Measurements from ENCODE around the gene UGT2B11.
"Not testable (repeated sequence)": the region's sequence is repeated elsewhere in the genome, so short reads cannot be mapped to it uniquely, and the experiment has no call there.

UGT2B11 gene

DNA sequence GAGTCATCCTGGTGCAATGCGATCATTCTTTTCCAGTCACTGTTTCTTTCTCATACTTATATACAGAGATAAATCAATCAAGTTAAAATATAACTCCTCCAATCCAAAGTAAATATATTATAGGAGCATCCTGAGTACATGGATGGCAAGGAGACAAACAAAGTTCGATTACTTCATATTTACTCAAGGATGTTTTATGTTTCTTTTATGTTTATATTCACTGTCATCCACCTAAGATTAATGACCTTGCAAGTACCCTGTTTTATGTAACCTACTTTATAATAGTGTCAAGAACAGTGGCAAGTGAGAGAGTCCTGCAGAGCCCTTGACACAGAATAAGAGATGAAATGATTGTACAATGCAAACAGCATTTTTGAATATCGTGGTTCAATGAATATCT, at the start of gene UGT2B11:
UGT2B11 (minus strand) TSS at position 33 of the 400 bp plus-strand sequence; CDS start at position 7, 26 bp downstream.
- DNase-seq: no peak

DNA sequence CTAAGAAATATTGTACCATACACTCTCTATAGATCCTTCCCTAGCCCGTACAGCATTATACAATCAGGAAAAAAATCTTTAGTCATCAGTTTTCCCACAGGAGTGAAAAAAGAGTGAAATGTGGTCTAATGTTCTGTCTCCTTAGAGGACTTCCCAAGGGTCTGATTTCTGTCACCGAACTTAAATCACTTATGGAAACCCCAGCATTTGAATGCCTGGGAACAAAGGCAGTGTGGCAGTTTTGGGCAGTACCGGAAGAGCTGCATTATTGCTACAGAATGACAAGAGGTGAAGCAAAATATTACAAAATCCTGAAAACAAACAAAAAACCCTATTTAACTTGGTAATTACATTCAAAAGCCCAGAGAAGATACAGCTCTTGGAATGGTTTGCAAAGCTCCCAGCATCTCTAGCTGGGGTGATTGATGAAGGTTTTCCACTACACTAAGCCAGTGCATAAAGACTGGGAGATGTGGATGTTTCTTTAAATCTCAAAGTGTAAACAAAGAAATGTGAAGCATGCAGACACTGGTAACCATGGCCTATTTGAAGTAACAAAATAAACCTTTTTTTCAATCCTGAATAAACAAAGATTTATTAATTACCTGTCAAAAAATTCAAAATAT, 38.7 kb upstream of the UGT2B11 start:
- DNase-seq: not testable (repeated sequence)

DNA sequence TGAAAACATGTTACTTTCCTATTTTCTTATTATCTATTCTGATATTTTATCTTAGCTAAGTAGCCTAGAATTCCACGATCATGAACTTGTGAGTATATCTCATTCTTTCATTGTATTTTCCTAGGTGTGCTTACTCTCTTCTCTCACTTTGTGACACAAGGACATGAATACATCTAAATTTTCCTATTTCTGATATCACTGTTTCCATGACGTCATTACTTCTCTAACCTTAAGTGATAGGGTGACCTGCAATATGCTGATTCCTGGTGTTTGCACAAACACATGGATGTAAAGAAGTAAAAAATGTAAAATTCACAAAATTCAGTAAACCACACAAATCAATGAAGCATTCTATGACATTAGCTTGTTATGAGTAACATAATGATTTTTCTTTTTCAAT, 36.3 kb upstream of the UGT2B11 start:
- not testable (repeated sequence) for DNase-seq

DNA sequence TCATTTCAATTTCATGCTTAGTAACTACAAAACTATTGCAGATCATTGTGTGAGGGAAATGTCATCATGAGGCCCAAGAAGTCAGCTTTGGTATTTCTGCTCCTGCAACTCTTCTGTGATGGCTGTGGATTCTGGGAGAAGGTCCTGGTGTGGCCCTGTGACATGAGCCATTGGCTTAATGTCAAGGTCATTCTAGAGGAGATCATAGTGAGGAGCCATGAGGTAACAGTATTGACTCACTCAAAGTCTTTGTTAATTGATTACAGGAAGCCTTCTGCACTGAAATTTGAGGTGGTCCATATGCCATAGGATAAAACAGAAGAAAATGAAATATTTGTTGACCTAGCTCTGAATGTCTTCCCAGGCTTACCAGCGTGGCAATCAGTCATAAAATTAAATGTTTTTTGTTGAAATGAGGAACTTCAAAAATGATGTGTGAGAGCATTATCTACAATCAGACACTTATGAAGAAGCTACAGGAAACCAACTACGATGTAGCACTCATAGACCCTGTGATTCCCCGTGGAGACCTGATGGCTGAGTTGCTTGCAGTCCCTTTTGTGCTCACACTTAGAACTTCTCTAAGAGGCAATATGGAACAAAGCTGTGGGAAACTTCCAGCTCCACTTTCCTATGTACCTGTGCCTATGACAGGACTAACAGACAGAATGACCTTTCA, 28.2 kb upstream of the UGT2B11 start:
- DNase-seq: not testable (repeated sequence)

DNA sequence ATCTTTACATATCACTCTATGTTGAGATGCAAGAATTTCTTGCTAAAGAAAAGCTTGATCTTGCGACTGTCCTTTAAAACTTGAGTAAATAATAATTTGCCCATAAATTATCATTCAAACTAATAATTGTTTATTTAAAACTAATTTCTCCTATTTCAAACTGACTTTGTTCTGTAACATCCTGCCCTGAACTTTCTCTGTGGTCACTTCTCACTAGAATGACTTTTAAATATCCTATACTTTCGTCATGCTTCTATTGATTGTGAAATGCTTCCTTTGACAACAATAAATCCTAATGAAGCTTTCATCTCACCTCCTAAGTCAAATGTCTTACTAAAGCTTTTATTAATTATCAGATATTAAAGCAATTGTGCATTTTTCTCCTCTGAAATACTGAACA, 27.2 kb upstream of the UGT2B11 start:
- not testable (repeated sequence) for DNase-seq

DNA sequence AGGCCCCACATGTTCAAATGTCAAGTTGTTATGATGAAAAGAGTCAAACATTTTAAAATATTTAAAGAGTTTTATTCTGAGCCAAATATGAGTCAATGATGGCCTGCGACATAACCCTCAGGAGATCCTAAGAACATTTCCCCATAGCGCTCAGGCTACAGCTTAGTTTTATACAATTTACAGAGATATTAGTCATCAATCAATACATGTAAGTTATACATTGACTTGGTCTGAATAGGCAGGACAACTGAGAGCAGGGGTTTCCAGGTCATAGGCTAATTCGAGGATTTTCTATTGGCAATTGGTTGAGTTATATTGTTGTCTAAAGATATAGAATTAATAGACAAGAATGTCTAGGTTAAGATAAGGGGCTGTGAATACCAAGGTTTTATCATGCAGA, 26.2 kb upstream of the UGT2B11 start:
- not testable (repeated sequence) for DNase-seq

DNA sequence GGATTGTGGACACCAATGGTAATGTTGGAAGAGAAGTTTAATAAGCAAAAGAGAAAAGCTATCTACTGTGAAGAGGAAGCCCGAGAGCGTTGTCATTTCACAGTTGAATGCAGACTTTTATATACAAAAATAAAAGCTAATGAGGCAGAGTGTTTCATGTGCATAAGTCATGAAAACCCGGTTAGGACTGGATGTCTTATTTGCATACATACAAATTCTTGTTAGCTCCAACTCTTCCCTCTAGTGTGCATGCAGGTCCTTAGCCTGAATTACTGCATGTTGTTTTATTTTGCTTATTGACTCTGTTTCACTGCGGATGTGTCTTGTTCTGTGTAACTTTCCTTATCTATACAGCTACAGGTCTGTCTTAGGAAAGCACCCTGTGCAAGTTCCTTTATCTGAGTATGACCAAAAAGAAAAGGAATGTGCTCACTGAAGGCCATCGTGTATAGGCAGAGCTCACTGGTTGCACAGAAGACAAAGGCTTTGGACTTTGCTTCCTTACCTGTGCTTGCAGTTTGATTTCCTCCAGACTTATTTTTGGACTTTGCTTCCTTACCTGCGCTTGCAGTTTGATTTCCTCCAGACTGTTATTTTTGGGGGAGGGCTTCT, 25.1 kb upstream of the UGT2B11 start:
- no peak for DNase-seq

DNA sequence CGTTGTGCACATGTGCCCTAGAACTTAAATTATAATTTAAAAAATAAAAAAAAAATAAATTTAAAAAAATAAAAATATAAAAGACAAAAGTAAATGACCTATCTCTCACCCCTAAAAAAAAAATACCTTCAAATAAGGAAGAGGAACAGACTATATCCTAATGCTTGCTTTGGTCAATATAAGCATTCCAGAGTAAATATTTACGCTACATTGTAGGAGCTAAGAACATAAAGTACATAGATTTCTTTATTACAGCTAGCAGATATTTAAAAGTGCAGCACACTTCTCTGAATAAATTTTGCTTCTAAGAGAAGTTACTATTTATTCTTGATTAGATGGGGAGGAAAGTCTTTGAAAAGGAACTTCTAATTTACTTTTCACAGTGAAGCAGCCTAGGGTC, 24.5 kb upstream of the UGT2B11 start:
- no peak for DNase-seq

DNA sequence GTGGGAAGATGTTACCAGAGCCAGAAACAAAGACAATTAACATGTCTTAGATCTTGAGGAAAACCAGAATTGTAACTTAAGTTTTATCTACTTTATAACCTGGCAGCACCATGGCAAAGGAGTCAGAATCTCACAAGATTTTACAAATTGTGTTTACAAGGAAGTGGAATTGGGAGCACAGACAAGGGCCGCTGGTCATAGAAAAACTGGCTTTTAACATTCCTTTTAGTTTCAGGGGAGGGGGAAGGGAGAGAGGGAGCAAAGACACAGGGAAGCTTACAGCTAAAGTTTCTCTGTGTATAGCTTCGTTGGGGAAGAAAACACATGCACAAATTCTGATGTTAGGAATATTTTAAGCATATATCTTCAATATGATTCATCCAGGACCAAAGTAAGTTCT, 10.3 kb upstream of the UGT2B11 start:
- no peak for DNase-seq

DNA sequence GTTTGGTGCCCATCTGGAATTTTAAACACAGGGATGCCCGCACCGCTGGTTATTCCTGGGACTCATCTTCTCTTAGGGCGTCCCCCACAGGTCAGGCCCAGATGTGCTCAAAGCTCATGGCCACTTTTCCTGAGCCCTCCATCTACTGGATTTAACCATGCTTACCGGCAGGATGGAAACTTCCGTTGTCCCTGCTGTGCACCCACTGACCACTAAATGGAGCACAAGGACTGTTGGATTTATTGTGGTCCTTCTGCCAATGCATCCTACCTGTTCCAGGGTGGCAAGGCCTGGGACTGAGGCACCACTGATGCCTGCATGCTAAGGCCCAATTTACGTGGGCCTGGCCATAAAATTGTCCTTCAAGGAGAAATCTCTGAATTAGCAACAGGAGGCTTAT, 8.7 kb upstream of the UGT2B11 start:
- DNase-seq: not testable (repeated sequence)

DNA sequence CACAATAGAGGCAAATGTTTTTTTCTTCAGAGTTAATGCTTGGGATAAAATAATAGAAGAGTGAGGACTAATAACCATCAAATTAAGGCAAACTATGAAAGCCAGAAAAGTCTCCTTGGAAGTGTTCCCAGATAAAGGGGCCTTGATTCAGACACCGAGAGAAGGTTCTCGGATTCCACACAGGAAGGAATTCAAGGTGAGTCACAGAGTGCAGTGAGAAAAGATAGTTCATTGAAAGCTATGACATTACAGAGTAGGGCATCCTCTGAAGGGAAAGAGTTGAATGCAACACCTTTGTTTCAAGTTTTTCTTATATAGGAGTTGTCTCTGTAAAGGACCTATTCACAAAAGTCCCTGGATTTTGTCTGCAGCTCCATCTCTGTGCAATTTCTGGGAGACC, 3.9 kb upstream of the UGT2B11 start:
- DNase-seq: not testable (repeated sequence)

DNA sequence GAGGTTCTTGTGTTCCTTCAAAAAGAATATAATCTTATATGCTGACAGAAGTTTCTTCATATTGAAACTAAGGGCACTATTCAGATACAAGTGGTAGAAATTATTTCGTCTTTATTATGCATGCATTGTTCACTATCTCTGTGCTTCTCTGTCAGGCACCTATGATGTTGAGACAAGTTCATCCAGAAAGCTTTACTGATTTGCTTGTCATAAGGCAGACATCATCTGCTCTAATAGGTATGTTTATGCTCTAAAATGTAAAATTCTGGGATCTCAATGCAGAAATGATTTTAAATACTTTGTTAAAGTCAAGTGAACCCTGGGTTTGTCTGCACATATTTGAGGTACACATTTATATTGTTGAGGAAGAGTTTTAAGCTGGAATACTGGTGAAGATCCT, 3.6 kb downstream of the UGT2B11 start:
- no peak for DNase-seq

DNA sequence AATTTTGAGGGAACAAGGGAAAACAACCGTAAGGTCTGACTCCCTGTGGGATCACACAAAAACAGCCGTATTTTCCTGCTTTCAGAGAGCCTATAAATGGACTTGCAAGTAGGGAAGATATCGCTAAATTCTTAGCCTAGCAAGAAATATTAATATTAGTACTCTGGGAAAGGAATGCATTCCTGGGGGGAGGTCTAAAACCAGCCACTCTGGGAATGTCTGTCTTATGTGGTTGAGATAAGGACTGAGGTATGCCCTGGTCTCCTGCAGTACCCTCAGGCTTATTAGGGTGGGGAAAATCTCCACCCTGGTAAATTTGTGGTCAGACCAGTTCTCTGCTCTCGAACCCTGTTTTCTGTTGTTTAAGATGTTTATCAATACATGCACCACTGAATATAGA, 16.0 kb downstream of the UGT2B11 start:
- not testable (repeated sequence) for DNase-seq

DNA sequence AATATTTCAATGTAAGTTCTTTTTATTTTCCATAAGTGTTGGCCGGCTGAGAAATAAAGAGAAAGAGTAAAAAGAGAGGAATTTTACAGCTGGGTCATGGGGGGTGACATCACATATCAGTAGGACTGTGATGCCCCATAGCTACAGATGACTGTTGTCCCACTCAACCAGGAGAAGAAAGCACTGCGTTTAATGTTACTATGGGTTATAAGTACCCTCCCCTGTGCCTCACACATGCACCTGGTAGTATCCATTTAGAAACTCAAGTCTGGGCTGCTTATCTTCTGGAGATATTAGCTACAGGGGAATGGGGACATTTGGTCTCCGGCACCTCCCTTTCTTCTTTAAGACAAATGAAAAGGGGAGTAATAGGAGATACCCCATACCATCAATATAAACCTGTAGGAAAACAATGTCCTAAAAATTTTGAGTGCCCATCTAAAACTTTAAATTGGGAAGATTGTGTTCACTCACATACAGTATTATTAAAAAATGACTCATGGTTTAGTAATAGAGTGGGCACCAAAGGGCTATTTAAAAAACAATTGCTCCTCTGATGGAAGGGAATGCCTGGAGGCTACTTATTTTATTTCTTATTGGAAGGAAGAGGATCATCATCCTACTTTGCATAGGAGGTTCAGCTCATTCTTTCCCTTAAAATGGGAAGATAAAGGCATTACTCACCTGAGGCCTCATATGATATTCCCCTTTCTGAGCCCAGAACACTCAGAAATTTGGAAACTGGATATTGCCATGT, 18.2 kb downstream of the UGT2B11 start:
- DNase-seq: no peak

DNA sequence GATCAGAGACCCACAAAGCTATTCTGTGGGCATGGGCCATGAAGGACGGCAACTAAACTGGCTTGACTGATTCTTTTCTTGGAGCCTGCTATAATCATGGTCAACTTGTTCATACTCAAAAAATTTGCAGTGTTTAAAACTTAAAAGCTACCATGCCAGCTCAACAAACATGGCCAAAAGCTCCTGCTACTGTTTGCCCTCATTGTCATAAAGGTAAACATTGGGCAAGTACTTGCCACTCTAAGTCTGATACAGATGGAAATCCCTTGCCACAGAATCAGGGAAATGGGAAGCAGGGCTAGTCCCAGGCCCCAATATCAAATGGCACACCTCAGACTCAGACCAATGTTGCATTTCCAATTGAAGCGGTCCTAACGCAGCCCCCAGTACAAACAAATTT, 20.4 kb downstream of the UGT2B11 start:
- no peak for DNase-seq

DNA sequence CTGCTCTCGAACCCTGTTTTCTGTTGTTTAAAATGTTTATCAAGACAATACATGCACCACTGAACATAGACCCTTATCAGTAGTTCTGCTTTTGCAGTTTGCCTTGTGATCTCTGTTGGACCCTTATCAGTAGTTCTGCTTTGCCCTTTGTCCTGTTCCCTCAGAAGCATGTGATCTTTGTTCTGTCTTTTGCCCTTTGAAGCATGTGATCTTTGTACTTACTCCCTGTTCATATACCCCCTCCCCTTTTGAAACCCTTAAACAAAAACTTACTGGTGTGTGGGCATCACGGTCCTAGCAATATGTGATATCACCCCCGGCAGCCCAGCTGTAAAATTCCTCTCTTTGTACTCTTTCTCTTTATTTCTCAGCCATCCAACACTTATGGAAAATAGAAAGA, 22.6 kb downstream of the UGT2B11 start:
- DNase-seq: not testable (repeated sequence)

DNA sequence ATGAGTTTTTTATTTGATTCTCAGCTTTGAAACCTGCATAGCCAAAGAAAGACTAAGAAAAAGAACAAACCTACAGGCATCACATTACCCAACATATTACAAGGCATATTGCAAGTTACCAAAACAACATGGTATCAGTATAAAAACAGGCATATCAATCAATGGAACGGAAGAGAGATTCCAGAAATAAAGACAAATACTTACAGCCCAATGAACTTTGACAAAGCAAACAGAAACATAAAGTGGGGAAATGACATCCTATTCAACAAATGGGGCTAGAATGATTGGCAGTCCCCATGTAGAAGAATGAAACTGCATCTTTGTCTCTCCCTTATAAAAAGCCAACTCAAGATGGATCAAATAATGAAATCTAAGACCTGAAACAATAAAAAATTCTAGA, 23.9 kb downstream of the UGT2B11 start:
- DNase-seq: not testable (repeated sequence)

DNA sequence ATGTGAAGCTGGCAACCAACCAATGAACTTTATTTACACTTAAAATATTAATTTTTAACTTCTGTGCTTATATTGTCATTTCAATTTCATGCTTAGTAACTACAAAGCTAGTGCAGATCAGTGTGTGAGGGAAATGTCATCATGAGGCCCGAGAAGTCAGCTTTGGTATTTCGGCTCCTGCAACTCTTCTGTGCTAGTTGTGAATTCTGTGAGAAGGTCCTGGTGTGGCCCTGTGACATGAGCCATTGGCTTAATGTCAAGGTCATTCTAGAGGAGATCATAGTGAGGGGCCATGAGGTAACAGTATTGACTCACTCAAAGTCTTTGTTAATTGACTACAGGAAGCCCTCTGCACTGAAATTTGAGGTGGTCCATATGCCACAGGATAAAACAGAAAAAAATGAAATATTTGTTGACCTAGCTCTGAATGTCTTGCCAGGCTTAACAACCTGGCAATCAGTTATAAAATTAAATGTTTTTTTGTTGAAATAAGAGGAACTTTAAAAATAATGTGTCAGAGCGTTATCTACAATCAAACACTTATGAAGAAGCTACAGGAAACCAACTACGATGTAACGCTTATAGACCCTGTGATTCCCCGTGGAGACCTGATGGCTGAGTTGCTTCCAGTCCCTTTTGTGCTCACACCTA, 32.9 kb downstream of the UGT2B11 start:
- not testable (repeated sequence) for DNase-seq

DNA sequence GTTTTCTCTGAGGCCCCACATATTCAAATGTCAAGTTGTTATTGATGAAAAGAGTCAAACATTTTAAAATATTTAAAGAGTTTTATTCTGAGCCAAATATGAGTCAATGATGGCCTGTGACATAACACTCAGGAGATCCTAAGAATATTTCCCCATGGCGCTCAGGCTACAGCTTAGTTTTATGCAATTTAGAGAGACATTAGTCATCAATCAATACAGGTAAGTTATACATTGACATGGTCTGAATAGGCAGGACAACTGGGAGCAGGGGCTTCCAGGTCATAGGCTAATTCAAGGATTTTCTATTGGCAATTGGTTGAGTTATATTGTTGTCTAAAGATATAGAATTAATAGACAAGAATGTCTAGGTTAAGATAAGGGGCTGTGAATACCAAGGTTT, 34.7 kb downstream of the UGT2B11 start:
- not testable (repeated sequence) for DNase-seq

DNA sequence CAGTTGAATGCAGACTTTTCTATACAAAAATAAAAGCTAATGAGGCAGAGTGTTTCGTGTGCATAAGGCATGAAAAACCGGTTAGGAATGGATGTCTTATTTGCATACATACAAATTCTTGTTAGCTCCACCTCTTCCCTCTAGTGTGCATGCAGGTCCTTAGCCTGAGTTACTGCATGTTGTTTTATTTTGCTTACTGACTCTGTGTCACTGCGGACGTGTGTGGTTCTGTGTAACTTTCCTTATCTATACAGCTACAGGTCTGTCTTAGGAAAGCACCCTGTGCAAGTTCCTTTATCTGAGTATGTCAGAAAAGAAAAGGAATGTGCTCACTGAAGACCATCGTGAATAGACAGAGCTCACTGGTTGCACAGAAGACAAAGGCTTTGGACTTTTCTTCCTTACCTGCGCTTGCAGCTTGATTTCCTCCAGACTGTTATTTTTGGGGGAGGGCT, 35.8 kb downstream of the UGT2B11 start:
- DNase-seq: not testable (repeated sequence)

DNA sequence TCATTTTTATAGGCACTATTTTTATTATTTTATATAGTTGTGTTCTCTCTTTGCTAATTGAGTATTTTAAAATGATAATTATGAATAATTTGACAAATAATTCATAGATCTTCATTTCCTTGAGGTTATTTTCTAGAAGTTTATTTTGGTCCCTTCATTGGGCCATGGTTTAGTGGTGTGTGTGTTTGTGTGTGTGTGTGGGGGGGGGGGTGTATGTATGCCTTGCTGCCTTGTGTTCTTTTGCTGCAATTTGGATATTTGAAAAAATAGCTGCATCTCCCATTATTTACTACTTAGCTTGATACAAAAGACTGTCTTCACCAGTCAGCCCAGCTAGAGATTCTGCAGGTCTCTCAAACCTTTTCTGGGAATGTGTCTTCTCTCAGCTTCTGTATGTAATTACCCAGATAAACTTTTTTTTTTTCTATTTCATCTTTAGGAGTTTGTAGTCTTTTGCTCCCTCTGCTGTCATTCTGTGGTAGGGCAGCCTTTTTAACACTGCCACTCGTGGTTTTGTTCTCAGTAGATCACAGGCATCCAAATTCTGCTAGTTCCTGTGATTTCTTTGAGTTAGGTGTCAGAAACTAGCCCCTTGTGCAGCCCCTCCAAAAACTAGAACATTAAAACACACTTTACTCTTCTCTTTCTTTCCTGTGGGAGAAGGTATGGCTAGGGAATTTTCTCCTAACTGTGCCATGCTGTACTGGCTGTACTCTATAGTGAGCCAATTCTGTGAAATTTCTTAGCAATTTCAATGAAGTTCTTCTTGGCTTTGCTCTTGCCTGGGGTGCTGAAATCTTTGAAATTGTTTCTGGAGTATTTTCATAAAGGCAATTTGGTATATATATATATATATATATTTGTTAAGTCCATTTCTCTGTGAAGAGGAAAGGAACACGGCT, 44.1 kb downstream of the UGT2B11 start:
- not testable (repeated sequence) for DNase-seq

DNA sequence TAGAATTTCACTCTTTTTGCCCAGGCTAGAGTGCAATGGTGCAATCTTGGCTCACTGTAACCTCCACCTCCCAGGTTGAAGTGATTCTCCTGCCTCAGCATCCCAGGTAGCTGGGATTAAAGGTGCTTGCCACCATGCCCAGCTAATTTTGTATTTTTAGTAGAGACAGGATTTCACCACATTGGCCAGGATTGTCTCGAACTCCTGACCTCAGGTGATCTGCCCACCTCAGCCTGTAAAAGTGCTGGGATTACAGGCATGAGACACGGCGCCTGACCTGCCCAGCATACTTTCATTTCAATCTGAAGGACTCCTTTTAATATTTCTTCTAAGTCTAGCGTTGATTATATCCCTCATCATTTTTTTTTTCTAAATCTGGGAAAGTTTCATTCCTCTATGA, 45.4 kb downstream of the UGT2B11 start:
- not testable (repeated sequence) for DNase-seq
